HG03280 (cell line): ENCODE data around the gene RBFOX2.
"Not testable (repeated sequence)": the region's sequence is repeated elsewhere in the genome, so short reads cannot be mapped to it uniquely, and the experiment has no call there.

Experiments
- ATAC-seq: cut with Tn5 transposase; IDR thresholded peaks from one replicate; pipeline ENCODE4 v1.9.1; 2021; ENCODE audit warnings: mild to moderate bottlenecking, moderate library complexity; ENCODE audit not compliant: unreplicated experiment

The RBFOX2 gene

DNA sequence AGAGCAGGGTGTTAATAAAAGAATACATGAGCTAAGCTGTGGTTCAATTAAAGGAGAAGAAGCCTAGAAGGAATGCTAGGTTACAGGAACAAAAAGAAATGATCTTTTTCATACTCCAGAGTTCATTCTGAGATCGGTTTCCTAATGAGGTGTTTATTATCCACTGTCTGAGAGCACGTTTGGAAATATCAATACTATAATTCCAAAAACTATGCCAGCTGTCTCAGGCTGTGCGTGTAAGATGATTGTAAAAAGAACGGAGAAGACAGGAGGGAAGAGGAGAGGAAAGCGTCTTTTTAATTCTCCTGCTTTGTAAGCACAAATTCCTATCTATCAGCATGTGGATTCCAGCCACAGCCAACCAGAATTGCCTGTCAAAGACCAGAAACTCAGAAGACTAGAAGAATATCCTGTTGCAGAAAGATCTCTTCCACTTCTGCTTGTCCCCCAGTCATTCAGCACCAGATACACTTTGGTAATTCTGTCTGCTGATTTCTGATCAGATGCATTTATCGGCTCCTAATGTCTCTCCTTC is 285.2 kb downstream of the RBFOX2 start:
- ATAC-seq: no peak

DNA sequence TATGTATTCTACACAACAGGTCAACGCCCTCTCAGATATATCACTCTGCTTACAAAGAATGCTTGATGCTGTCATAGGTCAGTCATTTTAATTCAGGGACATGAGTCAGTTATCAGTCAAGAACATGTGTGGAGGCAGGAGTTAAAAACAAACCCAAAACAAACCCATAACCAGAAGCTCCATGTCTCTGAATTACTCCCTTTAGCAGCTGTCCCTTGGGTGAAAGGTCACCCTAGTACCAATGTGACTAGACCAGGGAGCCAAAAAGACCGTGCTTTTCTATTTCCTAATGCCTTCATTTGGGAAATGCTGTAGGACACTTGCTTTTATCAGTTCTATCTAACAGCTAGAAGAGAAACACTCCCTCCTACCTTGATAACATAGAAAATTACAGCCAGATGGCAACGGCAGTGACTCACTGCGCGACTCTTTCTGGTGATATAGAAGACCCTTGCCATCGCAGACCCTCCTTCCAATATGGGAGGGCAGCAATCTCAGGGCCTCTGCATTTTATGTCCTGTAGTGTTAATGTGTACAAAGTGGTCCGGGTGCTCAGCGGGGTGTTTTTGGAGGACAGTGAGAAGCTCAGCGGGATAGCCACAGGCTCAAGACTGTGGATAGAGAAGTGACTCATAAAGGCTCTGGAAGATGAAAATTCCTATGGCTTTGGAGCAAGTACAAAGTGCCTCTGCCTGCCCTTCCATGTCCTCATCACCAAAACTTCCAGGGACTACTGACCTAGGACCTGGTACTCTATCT is 286.1 kb downstream of the RBFOX2 start:
- no peak for ATAC-seq

DNA sequence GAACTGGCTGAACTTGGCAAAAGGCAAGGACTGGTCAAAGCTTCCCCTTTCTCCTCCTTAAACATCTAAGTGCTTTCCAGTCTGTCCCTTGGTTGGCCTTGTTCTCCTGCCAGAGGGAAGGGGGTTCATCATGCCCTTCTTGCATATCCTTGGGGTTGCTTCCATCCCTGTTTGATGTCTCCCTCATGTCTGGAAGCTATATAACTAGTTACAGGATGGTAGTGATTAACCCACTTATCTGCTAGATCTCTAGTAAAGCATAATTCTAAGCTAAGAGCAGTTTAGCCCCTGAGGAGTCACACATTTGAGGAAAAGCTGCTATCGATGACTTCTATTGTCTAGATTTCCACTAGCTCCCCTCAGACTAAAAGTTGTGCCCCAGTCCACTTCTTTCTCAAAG is 288.0 kb downstream of the RBFOX2 start:
- no peak for ATAC-seq

DNA sequence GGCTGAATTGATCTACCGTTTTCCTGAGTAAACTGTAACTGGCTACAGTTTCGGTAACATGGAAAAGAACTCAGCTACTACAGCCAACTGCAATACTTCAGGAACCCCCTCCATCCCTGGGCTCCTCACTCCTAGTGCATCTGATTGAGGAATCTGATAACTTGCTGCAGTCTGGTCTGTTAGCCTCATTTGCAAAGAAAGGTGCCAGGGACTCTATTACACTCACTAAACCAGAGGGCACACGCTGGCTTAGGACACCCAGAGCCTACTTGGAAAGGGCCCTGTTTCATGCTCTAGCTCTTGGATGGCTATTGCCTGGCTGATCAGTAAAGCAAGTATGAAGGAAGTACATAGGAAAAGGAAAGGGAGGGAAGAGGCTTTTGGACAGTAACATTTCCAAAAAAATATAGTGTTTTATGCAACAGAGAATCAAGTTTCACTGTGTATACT is 288.7 kb downstream of the RBFOX2 start:
- no peak for ATAC-seq

- ATAC-seq: no peak
Measured at GRCh38 chr22:35739076-35739930, 289.3 kb downstream of the RBFOX2 start.

GRCh38 chr22:35737886-35738285 is 290.7 kb downstream of the RBFOX2 start:
- ATAC-seq: not testable (repeated sequence)

GRCh38 chr22:35736701-35737100 is 291.9 kb downstream of the RBFOX2 start:
- ATAC-seq: no peak

DNA sequence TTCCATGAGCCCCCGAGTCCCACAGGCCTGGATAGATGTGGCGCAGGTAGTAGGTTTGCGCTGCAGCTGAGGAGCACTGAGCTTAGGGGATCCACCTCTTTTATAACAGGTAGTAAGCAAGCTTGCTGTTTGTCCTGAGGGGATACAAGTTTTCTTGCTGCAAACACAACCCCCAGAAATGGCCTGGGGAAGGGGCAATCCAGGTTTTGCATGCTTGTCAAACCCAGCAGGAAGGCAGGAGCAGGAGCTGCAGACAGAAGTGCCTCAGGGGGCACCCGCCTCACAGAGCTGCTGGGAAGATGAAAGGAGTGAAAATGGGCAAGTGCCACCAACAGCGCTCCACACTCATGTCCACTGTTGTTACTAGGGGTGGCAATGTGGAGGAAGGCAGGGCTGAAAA is 292.5 kb downstream of the RBFOX2 start:
- ATAC-seq: no peak

- no peak for ATAC-seq
Measured at GRCh38 chr22:35735542-35735941, 293.1 kb downstream of the RBFOX2 start.

DNA sequence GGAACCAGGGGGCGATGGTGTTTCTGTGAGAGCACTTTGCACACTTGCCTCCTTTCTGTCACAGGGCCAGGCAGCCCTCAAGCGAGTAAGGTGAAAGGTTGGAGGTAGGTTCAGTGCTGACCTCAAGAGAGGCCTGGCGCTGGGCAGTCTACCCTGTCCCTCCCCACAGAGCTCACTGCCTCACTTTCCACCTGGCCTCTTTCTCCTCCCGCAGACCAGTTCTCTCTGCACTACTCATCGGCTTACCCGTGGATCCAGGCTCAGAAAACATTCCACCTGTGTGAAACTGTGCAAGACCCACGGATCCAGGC is 294.2 kb downstream of the RBFOX2 start:
- no peak for ATAC-seq

- ATAC-seq: no peak
Measured at GRCh38 chr22:35733791-35734516, 294.7 kb downstream of the RBFOX2 start.

DNA sequence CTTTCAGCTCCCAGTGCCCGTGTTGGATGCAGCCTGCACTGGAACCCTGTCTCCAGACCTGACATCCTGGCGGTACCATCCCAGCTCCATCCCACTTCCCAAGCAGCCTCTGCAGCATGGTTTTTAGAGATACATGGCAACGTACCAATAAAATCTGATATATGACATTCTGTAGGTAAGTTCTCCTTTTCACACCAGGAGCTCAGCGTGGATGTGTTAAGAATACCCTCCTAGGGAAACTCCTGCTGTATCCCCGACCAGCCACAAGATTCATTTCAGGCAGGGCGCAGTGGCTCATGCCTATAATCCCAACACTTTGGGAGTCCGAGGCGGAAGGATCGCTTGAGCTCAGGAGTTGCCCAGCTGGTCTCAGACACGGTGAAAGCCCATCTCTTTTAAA is 295.6 kb downstream of the RBFOX2 start:
- ATAC-seq: no peak

DNA sequence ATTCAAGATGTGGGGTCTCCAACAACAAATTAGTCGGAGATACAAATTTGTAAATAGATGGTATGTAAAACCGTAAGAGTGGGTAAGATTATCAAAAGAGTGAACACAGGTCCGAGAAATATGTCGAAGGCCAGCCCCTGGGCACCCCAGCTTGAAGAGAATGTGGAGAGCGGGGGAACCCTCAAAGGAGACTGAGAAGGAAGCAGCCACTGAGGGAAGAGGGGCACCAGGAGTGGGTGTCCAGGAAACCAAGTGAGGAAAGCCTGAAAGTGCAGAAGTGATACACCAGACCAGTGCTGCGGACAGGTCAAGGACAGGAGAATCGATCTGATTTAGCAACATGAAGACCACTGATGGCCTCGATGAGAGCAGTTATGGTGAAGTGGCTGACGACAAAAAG is 296.5 kb downstream of the RBFOX2 start:
- ATAC-seq: no peak

GRCh38 chr22:35731321-35731720 is 297.3 kb downstream of the RBFOX2 start:
- no peak for ATAC-seq

- ATAC-seq: no peak
Measured at GRCh38 chr22:35729309-35729698, 299.3 kb downstream of the RBFOX2 start.

DNA sequence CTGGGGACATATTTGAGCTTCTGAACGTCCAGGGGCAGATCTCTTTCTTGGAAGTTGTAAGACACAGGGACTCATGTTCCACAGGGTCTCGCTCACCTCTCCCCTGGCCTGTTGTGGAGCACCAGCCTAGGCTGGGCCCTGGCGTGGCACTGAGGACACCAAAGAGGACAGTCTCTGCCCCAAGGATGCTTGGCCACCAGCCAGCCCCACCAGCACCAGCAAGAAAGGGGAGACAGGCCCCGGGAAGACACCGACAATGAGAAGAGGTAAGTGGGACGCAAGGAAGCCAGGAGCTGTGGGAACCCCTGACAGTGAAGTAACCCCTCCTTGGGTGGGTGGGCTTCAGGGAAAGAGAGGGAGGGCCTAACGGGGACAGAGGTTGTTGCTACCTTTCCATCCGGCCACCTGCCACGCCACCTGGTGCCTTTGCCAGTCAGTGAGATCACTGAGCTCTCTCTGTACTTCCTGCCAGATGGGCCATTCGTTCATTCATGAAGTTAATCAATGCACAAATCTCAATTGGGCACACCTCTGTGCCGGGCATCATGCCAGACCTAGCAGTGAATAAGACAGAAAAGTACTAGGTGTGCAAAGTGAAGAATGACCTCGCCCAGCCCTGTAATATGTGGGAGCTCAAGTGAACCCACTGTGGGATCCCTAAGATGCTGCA is 299.9 kb downstream of the RBFOX2 start:
- ATAC-seq: no peak

DNA sequence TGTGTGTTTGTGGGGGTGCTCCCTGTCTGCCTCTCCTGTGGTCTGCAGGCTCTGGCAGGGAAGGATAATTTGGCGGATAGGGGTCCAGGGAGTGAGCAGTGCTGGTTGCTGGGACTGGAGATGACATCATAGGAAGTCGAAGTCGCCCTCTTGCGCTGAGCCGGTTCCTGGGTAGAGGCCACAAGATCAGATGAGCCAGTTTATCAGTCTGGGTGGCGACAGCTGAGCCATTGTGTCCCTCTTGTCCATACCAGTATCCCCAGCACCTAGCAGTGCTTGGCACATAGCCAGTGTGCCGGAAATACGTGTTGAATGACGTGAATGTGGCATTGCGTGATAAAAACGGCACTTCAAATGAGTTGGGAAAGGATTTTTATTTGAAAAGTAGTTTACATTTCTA is 301.2 kb downstream of the RBFOX2 start:
- ATAC-seq: no peak

DNA sequence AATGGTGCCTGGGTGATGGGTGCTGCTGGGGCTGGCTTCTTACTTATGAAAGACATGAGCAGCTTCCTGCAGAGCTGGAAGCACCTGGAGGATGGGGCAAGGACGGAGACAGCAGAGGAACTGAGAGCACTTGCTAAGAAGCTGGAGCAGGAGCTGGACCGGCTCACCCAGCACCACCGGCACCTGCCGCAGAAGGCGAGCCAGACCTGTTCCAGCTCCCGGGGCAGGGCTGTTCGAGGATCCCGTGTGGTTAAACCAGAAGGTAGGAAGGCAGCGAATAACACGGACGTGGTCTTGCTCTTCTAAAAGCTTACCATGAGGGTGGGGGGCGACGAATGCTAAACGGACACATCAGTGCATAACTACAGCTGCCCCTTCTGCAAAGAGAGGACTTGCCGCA is 301.7 kb downstream of the RBFOX2 start:
- no peak for ATAC-seq

DNA sequence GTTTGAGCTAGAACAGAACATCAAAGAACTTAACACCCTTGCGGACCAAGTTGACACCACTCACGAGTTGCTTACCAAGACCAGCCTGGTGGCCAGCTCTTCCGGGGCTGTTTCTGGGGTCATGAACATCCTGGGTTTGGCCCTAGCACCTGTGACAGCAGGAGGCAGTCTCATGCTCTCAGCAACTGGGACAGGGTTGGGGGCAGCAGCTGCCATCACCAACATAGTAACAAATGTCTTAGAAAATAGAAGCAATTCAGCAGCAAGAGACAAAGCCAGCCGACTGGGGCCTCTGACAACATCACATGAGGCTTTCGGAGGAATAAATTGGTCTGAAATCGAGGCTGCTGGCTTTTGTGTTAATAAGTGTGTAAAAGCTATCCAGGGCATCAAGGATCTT is 302.2 kb downstream of the RBFOX2 start:
- no peak for ATAC-seq

DNA sequence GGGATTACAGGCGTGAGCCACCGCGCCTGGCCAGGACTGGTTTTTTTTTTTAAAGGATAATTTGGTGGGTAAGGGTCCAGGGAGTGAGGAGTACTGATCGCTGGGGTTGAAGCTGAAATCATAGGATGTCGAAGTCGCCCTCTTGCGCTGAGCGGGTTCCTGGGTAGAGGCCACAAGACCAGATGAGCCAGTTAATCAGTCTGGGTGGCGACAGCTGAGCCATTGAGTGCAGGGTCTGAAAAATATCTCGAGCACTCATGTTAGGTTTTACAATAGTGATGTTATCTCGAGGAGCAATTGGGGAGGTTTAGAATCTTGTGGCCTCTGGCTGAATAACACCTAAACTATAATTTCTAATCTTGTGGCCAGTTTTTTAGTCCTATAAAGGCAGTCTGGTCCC is 303.1 kb downstream of the RBFOX2 start:
- no peak for ATAC-seq

- no peak for ATAC-seq
Measured at GRCh38 chr22:35721960-35722359, 306.7 kb downstream of the RBFOX2 start.
